A549 (cell line): ENCODE data around the gene CLTCL1.
"Not testable (repeated sequence)": the region's sequence is repeated elsewhere in the genome, so short reads cannot be mapped to it uniquely, and the experiment has no call there.

Source experiments
- KDM5A ChIP-seq: fragments of 200-600 bp; sonication (generic); IDR thresholded peaks from 2 replicates; pipeline ENCODE4 v1.6.1; 2016; ENCODE audit warnings: antibody characterized with exemption, mild to moderate bottlenecking
- TF ChIP-seq, protein P1 (sequence below): fragments of 450-650 bp; IDR thresholded peaks from 2 replicates; pipeline ENCODE4 v1.6.1; 2014; ENCODE audit warnings: antibody characterized with exemption

DNA sequence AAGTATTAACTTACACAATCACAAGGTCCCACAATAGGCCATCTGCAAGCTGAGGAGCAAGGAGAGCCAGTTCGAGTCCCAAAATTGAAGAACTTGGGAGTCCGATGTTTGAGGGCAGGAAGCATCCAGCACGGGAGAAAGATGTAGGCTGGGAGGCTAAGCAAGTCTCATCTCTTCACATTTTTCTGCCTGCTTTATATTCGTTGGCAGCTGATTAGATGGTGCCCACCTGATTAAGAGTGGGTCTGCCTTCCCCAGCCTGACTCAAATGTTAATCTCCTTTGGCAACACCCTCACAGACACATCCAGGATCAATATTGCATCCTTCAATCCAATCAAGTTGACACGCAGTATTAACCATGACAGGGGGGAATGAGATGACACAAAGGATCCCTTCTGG, 38.7 kb upstream of the CLTCL1 start:
- TF ChIP-seq KDM5A = not testable (repeated sequence)
- TF ChIP-seq, protein P1, sequence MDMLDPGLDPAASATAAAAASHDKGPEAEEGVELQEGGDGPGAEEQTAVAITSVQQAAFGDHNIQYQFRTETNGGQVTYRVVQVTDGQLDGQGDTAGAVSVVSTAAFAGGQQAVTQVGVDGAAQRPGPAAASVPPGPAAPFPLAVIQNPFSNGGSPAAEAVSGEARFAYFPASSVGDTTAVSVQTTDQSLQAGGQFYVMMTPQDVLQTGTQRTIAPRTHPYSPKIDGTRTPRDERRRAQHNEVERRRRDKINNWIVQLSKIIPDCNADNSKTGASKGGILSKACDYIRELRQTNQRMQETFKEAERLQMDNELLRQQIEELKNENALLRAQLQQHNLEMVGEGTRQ = not testable (repeated sequence)
